K562 (cell line): ENCODE measurements around the gene ORAI3. TPM values are rescaled to one million over a fixed set of nuclear protein-coding genes. Genes with fewer than 3 reads are reported as not detected.

ENCODE experiments used
- CBX3 ChIP-seq, 2 experiments: IDR thresholded peaks; 1 replicate in 1 of 2; 2 replicates in 1 of 2; pipeline ENCODE4 v1.6.1; 2012; ENCODE audit warnings: inconsistent platforms in 2 of 2, low read length in 2 of 2, borderline replicate concordance in 1 of 2, control low read depth in 1 of 2
- ELF4 ChIP-seq: fragments of 450-650 bp; formaldehyde crosslinking; IDR thresholded peaks from 2 replicates; pipeline ENCODE4 v1.4.0; 2022; ENCODE audit warnings: missing genetic modification characterization
- ESRRA ChIP-seq: fragments of 450-650 bp; IDR thresholded peaks from 2 replicates; pipeline ENCODE4 v1.6.1; 2014; ENCODE audit warnings: low read depth, mild to moderate bottlenecking, moderate library complexity, borderline replicate concordance
- ETV1 ChIP-seq: fragments of 450-650 bp; conservative IDR thresholded peaks from 2 replicates; pipeline ENCODE4 v1.6.1; 2016; ENCODE audit warnings: missing genetic modification characterization, control low read depth, low read depth, missing compliant biosample characterization
- HDGF ChIP-seq: fragments of 450-650 bp; IDR thresholded peaks from 2 replicates; pipeline ENCODE4 v1.6.1; 2016
- HNRNPUL1 ChIP-seq: fragments of 200-400 bp; formaldehyde crosslinking; IDR thresholded peaks from 2 replicates; pipeline ENCODE4 v1.6.1; 2017; ENCODE audit warnings: low read length
- KDM2B ChIP-seq: fragments of 250-450 bp; sonication (Bioruptor Pico); IDR thresholded peaks from 2 replicates; pipeline ENCODE4 v1.8.0; 2021; ENCODE audit warnings: mild to moderate bottlenecking, moderate library complexity
- NELFE ChIP-seq: IDR thresholded peaks from 2 replicates; pipeline ENCODE4 v1.6.1; 2011; ENCODE audit warnings: mild to moderate bottlenecking; ENCODE audit not compliant: insufficient read depth, insufficient read length
- PML ChIP-seq: IDR thresholded peaks from 2 replicates; pipeline ENCODE4 v1.6.1; 2012; ENCODE audit warnings: low read length, inconsistent platforms
- RAD21 ChIP-seq, 2 experiments: fragments of 250-450 bp in 1 of 2; fragments of 450-650 bp in 1 of 2; sonication (Bioruptor Pico) in 1 of 2; formaldehyde crosslinking in 1 of 2; IDR thresholded peaks in 1 of 2; conservative IDR thresholded peaks in 1 of 2; 2 replicates each; pipeline versions ENCODE4 v1.4.0 to v1.8.0; 2020 to 2022; ENCODE audit warnings: mild to moderate bottlenecking in 2 of 2, moderate library complexity in 1 of 2
- RCOR1 ChIP-seq, 2 experiments: IDR thresholded peaks; 2 replicates each; pipeline ENCODE4 v1.6.1; 2012; ENCODE audit warnings: low read depth in 2 of 2, low read length in 2 of 2, borderline replicate concordance in 1 of 2, improper control_type of control experiment in 1 of 2
- SMAD4 ChIP-seq: fragments of 250-450 bp; sonication (Bioruptor Pico); conservative IDR thresholded peaks from 2 replicates; pipeline ENCODE4 v1.8.0; 2021; ENCODE audit warnings: inconsistent platforms, mild to moderate bottlenecking, moderate library complexity
- SMARCE1 ChIP-seq: fragments of 450-650 bp; IDR thresholded peaks from 2 replicates; pipeline ENCODE4 v1.7.1; 2016; ENCODE audit warnings: mild to moderate bottlenecking
- SREBF1 ChIP-seq: fragments of 150-350 bp; IDR thresholded peaks from 2 replicates; pipeline ENCODE4 v1.6.1; 2014; ENCODE audit warnings: antibody characterized with exemption, low read depth, low read length, borderline replicate concordance
- USF2 ChIP-seq: sonication (generic); formaldehyde crosslinking; IDR thresholded peaks from 2 replicates; pipeline ENCODE4 v1.5.0; 2020; ENCODE audit warnings: missing genetic modification reagents
- XRCC5 ChIP-seq: fragments of 200-400 bp; formaldehyde crosslinking; IDR thresholded peaks from 2 replicates; pipeline ENCODE4 v1.6.1; 2017; ENCODE audit warnings: low read depth, mild to moderate bottlenecking, low read length
- ZFP30 ChIP-seq: fragments of 250-450 bp; sonication (Bioruptor Pico); IDR thresholded peaks from 2 replicates; pipeline ENCODE4 v1.8.0; 2022; ENCODE audit warnings: moderate library complexity, mild to moderate bottlenecking, inconsistent platforms, borderline replicate concordance
- ZNF77 ChIP-seq: fragments of 250-450 bp; sonication (Bioruptor Pico); IDR thresholded peaks from 2 replicates; pipeline ENCODE4 v1.5.0; 2020
- ZNF785 ChIP-seq: fragments of 250-450 bp; sonication (Bioruptor Pico); IDR thresholded peaks from 2 replicates; pipeline ENCODE4 v1.4.0; 2020; ENCODE audit warnings: mild to moderate bottlenecking
- polyA plus RNA-seq, 8 experiments: library from polyadenylated mRNA; depleted of rRNA in 4 of 8; stranded (reverse) in 5 of 8; unstranded in 3 of 8; fragments of >200 nt; fragmentation: Nextera tagmentation in 2 of 8; fragmentation: Illumina TruSeq in 1 of 8; extraction: Ambion mirVana in 2 of 8; extraction: Trizol in 1 of 8; gene quantifications; 2 replicates each; pipeline versions ENCODE4 v1.2.1 to v1.2.3, GENCODE V29; 2011 to 2014; ENCODE audit warnings: inconsistent platforms in 1 of 8, missing spikeins in 1 of 8
- total RNA-seq, 7 experiments: library from RNA; depleted of rRNA in 6 of 7; stranded (reverse); fragments of >200 nt in 6 of 7; fragmentation: Illumina TruSeq in 2 of 7; extraction: Trizol in 2 of 7; gene quantifications; 2 replicates each; pipeline versions ENCODE4 v1.2.1 to v1.2.3, GENCODE V29; 2011 to 2021; ENCODE audit warnings: low replicate concordance in 1 of 7
- TF ChIP-seq, protein P1 (sequence below): sonication (generic); formaldehyde crosslinking; IDR thresholded peaks from 2 replicates; pipeline ENCODE4 v1.9.0; 2022; ENCODE audit warnings: mild to moderate bottlenecking, missing genetic modification reagents
- TF ChIP-seq, protein P2 (sequence below), 3 experiments: IDR thresholded peaks in 2 of 3; conservative IDR thresholded peaks in 1 of 3; 2 replicates each; pipeline ENCODE4 v1.5.1; 2011 to 2012; ENCODE audit warnings: low read length in 3 of 3, mild to moderate bottlenecking in 3 of 3, control low read depth in 2 of 3, improper control_type of control experiment in 1 of 3, inconsistent platforms in 1 of 3, low read depth in 1 of 3, mixed read lengths in 1 of 3, moderate library complexity in 1 of 3; ENCODE audit not compliant: insufficient read depth in 2 of 3
- TF ChIP-seq, protein P3 (sequence below): sonication (generic); formaldehyde crosslinking; IDR thresholded peaks from 2 replicates; pipeline ENCODE4 v1.8.1; 2023; ENCODE audit warnings: mild to moderate bottlenecking, missing genetic modification reagents

The ORAI3 gene
- total and polyA plus RNA-seq, 9 of the 15 experiments (the other 6 are each of a cell fraction or from before 2014, with no cell fraction given), result 4.9 to 23.3 (median 14.1) TPM

DNA sequence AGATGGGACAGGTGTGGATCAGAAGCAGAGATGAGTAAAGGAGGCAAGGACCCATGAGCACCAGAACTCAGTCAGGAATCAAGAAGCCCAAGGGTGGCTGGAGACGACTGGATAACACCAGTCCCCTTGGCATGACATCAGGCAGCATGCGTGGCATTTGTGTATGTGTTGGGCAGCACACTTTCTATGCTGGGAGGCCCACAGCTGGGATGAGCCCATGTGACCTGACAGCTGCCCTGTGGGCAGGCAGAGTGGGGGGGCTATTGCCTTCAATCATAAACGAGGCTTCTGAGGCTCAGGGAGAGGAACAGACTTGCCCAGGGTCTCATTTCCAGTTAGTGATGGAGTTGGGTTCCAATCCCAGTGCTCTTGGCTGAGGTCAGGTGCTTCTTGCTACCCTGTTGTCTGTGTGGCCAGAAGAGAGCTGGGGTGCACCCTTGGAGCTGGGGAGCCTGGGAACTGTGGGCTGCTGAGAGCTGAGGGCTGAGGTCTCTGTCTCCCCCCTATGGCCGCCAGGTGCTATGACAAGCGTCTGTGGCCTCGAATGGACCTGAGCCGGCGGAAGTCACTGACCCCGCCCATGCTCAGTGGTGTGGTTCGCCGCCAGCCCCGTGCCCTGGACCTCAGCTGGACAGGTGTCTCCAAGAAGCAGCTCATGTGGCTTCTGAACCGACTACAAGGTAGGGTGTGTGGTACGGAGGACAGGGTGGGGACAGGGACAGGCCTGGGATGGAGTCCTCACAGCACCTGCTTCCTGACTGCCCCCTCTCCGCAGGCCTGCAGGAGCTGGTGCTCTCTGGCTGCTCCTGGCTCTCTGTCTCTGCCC lies 7.1 kb upstream of the ORAI3 start (continued):
- TF ChIP-seq, protein P1, sequence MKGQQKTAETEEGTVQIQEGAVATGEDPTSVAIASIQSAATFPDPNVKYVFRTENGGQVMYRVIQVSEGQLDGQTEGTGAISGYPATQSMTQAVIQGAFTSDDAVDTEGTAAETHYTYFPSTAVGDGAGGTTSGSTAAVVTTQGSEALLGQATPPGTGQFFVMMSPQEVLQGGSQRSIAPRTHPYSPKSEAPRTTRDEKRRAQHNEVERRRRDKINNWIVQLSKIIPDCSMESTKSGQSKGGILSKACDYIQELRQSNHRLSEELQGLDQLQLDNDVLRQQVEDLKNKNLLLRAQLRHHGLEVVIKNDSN (CRISPR knock-in tag), result peak; percentile 65; the same call in 1 of the 2 replicates
- TF ChIP-seq, protein P2, sequence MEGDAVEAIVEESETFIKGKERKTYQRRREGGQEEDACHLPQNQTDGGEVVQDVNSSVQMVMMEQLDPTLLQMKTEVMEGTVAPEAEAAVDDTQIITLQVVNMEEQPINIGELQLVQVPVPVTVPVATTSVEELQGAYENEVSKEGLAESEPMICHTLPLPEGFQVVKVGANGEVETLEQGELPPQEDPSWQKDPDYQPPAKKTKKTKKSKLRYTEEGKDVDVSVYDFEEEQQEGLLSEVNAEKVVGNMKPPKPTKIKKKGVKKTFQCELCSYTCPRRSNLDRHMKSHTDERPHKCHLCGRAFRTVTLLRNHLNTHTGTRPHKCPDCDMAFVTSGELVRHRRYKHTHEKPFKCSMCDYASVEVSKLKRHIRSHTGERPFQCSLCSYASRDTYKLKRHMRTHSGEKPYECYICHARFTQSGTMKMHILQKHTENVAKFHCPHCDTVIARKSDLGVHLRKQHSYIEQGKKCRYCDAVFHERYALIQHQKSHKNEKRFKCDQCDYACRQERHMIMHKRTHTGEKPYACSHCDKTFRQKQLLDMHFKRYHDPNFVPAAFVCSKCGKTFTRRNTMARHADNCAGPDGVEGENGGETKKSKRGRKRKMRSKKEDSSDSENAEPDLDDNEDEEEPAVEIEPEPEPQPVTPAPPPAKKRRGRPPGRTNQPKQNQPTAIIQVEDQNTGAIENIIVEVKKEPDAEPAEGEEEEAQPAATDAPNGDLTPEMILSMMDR (IDR thresholded peaks at IDR 0.05 in 2 of 3, conservative IDR thresholded peaks at IDR 0.05 in 1 of 3; ENCODE audit: insufficient read depth in 2 of 3, low read depth in 1 of 3, low read length in 3 of 3), result peak; percentile 93 to 98 (median 95)
- TF ChIP-seq NELFE, result no peak
- peak; percentile 47; the same call in 1 of the 2 replicates for TF ChIP-seq ESRRA
- TF ChIP-seq SMAD4 (CRISPR knock-in tag), result peak; percentile 72
- TF ChIP-seq CBX3 (IDR thresholded peaks at IDR 0.05; ENCODE audit: borderline replicate concordance in 1 of 2, low read length in 2 of 2), result peak in 1 of 2 experiments; percentile 14; a peak in 1 of 3 replicates
- peak in 1 of 2 experiments; percentile 18; a peak in 1 of 4 replicates for TF ChIP-seq RCOR1 (IDR thresholded peaks at IDR 0.05; ENCODE audit: borderline replicate concordance in 1 of 2, low read depth in 2 of 2, low read length in 2 of 2)
- TF ChIP-seq, protein P3, sequence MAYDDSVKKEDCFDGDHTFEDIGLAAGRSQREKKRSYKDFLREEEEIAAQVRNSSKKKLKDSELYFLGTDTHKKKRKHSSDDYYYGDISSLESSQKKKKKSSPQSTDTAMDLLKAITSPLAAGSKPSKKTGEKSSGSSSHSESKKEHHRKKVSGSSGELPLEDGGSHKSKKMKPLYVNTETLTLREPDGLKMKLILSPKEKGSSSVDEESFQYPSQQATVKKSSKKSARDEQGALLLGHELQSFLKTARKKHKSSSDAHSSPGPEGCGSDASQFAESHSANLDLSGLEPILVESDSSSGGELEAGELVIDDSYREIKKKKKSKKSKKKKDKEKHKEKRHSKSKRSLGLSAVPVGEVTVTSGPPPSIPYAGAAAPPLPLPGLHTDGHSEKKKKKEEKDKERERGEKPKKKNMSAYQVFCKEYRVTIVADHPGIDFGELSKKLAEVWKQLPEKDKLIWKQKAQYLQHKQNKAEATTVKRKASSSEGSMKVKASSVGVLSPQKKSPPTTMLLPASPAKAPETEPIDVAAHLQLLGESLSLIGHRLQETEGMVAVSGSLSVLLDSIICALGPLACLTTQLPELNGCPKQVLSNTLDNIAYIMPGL, result no peak
- TF ChIP-seq SREBF1, result 0 out of 2 replicates have a peak, but pooled peaks have one; percentile 57
- peak; percentile 78 to 83 for TF ChIP-seq RAD21 (CRISPR knock-in tag; conservative IDR thresholded peaks at IDR 0.05 in 1 of 2, IDR thresholded peaks at IDR 0.05 in 1 of 2)
- TF ChIP-seq USF2, result peak; percentile 16; the same call in 1 of the 2 replicates
- TF ChIP-seq KDM2B (CRISPR knock-in tag), result no peak
- peak; percentile 71 for TF ChIP-seq ETV1
- 0 out of 2 replicates have a peak, but pooled peaks have one; percentile 20 for TF ChIP-seq ELF4 (CRISPR knock-in tag)
- TF ChIP-seq HDGF, result 0 out of 2 replicates have a peak, but pooled peaks have one; percentile 84
- no peak for TF ChIP-seq SMARCE1
- peak; percentile 76; the same call in 1 of the 2 replicates for TF ChIP-seq XRCC5
- TF ChIP-seq ZFP30, result no peak
- no peak for TF ChIP-seq ZNF77 (CRISPR knock-in tag)
- TF ChIP-seq PML, result no peak
- TF ChIP-seq HNRNPUL1, result no peak
- no peak for TF ChIP-seq ZNF785
